Stimulated activated CD4-positive, alpha-beta T cell treated with anti-CD3 and anti-CD28 coated beads, Interleukin-15, amount 100 ng/mL, for 48 hours (primary cell): Measurements from ENCODE around the gene PASK.
A peak's percentile ranks its signal among the peaks of the same experiment; 100 is the strongest.

Experiments
- DNase-seq, 2 donors: peaks; one replicate each; pipeline ENCODE4 v3.0.0-alpha.2; 2020; ENCODE audit warnings: low read depth in 2 of 2

PASK gene

DNA sequence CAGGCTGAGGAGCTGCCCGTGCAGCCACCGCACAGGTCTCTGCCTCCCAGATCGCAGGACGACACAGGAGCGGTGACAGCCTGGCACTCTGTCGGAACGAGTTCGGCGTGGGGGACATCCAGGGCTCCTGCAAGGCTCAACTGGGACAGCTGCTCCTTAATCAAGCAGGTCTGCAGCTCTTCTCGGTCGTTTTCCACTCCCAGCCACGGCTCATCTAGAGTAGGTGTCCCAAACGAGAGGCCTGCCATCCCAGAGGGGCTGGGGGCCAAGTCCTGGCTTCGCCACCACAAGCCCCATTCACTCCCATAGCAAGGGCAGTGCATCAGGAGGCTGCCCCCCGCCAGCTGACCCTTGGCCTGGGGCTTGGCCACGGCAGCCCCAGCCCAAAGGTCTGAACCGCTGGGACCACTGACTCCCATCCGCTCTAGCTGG lies 22.5 kb downstream of the PASK start:
- no peak for DNase-seq

DNA sequence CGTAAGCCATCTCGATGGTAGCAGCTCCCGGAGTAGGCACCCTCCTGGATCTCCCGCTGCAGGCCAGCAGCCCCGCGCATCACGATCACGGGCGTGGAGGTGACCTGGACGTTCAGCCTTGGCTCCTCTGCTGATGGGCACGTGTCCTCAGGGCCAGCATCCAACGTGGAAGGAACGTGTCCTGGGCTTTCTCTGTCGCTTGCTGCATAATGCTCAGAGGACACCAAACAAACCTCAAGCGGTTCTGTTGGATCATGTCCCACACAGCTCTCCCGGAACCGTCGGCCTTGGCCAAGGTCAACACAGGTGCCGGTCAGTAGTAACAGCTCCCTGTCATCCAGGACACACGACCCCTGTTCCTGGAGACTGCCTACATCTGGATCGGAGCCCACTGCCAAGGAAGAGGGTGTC lies 23.1 kb downstream of the PASK start:
- DNase-seq = no peak

DNA sequence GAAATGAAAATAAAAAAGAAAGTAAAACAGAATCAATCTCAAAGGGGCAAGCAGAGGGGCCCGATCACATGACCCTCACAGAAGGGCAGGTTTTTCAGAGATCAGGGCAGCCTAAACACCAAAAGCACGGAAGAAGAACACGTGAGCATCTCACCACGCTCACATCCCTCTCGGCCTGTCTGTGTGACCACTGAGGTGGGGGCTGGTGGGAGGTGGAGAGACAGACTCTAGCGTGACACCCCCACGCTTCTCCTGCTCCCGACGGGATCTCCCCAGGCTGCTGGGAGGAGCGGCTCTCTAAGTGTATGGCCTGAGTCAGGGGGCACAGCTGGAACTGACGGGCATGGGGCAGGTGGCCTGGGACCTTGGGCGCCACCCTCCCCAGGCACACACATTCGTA lies 23.6 kb downstream of the PASK start:
- no peak for DNase-seq

GRCh38 chr2:241123816-241124536 lies 25.3 kb downstream of the PASK start:
- DNase-seq = no peak

DNA sequence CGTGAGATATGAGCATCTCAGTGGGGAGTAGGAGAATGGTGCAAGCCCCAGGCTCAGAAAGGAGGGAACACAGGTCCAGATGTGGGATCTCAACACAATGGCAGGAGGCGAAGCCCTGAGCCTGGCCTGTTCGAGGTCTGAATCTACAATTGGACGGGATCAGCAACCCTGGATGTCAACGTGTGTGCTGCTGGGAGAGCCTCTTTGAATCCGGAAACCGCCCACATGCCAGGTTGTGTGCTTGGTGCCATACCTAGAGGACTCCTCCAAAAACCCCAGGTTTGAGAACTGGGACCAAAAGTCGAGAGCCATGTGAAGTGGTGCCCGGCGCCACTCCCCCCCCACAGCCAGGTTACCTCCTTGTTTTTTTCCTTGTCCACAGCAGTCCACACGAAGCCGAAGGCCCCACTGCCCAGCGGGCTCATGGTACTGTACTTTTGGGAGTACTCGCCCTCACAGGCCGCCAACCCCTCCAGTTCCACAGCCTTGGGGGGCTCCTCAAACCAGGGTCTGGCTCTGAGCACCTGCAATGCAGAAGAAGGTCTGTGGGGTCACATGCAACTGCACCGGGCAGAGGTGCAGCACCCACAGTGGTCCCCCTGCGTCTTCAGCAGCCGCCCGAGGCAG lies 26.8 kb downstream of the PASK start:
- DNase-seq = no peak

GRCh38 chr2:241121008-241121407 lies 28.3 kb downstream of the PASK start:
- no peak for DNase-seq

- DNase-seq = no peak
Observed at GRCh38 chr2:241120440-241120839, 28.8 kb downstream of the PASK start.

GRCh38 chr2:241118737-241119505 lies 30.4 kb downstream of the PASK start:
- no peak for DNase-seq

DNA sequence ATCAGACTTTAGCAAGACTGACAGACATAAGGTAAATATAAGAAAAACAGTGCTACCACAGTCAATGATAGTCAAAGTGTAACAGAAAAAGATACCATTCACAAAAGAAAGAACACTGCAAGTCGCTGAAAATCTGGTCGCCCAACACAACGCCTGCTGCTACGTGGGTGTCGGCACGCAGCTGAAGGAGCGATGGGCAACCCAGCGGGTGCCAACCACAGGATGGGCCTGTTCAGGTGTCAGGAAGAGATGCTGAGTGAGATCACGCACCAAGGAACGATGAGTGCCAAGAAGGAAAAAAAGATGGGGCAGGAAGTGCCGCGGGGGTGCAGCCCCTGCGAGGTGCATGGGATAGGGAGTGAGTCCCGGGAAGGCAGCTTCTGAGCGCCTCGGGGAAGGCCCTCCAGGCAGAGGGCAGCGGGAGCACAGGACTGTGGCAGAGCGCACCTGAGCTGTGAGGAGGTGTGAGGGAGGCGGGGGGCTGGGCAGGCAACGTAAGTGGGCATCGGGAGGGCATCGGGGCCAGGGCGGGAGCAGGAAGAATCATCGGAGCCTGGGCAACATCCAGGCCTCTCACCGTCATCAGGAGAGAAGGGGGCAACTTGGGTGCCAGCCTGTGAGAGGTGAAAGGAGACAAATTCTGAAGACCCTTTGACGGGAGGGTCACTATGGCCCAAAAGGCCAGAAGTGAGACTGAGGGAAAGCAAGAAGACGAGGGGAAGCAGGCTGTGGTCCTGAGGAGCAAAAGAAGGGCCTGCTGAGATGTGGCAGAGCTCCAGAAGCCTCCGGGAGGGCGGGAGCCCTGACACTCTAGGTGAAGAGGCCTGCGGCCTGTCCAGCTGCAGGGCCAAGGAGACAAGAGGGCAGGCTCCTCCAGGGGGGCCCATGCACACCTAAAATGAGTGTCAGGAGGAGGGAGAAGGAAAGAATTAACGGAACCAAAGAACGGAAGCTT lies 32.4 kb downstream of the PASK start:
- DNase-seq = no peak

DNA sequence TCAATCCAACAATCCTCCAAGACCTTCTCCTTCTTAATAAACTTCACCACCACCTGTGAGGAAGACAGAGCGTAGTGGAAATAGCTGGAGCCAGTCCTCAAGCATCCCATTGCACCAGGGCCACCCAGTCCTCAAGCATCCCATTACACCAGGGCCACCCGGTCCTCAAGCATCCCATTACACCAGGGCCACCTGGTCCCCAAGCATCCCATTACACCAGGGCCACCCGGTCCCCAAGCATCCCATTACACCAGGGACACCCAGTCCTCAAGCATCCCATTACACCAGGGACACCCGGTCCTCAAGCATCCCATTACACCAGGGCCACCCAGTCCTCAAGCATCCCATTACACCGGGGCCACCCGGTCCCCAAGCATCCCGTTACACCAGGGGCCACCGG lies 33.9 kb downstream of the PASK start:
- DNase-seq = no peak

- DNase-seq = no peak
Observed at GRCh38 chr2:241114836-241115235, 34.4 kb downstream of the PASK start.

GRCh38 chr2:241112592-241112991 lies 36.7 kb downstream of the PASK start:
- peak; percentile 15 to 41 for DNase-seq

- DNase-seq = no peak
Observed at GRCh38 chr2:241112046-241112445, 37.2 kb downstream of the PASK start.

DNA sequence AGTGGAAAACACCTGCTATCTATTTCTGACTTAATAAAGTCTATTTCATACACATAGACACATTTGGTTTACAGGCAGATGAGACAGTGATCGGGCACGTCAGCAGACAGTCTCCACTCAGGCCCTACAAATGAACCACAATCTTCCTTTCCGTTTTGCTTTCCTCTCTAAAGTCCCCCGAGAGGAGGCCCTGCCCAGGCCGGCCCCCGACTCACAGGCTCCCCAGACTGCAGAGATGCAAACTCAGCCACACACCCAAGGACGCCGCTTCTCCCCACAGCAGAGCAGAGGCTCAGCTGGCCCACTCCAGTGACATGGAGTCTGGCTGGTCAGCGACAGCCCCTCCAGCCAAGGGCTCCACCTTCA lies 37.8 kb downstream of the PASK start:
- DNase-seq = no peak

GRCh38 chr2:241110607-241111439 lies 38.4 kb downstream of the PASK start:
- DNase-seq = no peak

DNA sequence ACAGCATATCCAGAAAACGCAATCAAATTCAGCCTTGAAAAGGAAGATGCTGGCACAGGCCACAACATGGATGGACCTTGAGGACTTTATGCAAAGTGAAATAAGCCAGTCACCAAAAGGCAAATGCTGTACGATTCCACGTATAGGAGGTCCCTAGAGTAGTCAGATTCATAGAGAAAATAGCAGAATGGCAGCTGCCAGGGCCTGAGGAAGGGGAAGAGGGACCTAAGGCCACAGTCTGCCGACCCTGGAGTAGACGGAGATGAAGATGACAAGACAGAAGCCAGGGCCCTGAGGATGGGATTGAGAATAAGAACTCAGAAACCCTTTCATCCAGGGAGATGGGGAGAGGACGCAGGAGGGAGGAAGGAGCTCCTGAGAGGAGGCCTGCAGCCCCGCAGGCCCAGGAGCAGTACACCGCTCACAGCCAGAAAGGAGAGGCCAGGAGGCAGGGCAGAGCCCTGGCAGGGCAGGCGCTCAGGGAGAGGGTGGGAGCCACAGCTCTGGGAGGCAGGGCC lies 39.1 kb downstream of the PASK start:
- no peak for DNase-seq

DNA sequence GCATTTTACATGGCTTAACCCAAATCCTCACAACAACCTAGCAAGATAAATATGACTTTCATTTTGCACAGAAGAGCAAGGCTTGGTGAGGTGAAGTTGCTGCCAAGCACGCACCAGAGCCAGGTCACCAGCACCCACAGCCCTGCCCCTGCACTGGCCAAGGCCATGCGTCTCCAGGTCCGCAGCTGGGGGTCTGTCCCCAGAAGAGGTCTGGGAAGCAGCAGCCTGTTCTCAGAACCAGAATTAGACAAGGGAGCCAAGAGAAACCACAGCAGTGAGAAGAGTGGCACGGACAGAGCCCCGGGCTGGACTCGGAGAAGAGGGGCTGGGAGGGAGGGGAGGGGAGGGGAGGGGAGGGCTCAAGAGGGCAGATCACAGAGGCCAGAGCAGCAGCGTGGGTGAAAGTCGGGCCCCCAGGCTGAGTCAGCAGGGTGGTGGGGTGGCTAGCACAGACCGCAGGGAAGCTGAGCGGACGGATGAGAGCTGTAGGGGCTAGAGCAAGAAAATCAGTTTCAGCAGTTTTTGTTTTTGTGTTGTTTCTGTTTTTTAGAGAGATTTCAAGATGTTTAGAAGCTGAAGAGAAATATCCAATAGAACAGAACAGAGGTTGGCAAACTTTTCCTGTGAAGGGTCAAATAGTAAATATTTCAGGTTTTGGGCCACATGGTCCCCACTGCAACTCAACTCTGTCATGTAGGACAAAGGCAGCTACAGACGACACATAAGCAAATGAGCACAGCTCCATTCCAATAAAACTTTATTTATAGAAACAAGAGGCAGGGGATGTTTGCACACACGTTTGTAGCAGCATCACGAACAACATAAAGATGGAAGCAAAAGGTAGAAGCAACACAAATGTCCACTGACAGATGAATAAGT lies 39.8 kb downstream of the PASK start:
- no peak for DNase-seq

DNA sequence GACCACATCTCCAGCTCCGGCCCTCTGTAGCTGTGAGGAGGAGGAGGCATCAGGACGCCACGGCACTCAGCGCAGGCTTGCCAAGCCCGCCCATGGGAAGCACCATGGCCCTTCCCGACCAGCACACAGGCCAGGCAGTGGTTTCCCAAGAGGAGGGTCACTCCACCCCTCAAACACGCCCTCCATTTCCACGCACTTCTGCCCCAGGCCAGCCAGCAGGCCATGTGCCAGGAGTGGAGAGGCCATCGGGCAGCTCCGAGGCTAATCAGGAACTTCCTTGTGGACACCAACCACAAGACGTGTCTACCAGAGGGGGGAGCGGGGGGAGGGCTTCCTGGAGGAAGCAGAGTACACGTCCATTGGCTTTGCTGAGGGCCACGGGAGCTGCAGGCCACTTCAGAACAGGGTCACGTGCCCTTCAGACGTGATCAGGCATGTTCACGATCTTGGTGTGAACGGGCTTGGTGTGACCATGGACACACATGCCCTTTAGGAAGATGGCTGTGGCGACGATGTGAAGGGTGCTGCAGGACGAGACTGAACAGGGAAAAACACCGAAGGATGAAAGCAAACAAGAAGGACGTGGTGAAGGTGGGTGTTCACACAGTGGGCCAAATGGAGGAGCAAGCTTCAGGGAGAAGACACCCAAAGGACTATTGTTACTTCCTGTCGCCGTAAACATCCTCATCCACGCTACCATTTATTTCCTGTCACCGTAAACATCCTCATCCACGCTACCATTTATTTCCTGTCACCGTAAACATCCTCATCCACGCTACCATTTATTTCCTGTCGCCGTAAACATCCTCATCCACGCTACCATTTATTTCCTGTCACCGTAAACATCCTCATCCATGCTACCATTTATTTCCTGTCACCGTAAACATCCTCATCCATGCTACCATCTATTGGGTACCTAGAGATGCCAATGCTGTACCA lies 40.7 kb downstream of the PASK start:
- DNase-seq = no peak
